ENCODE data around the gene PSMA5.

The PSMA5 gene

GRCh38 chr1:109367626-109368025 is 58.6 kb downstream of the PSMA5 start:
- DNase-seq (ENCODE audit: low spot score), result no peak

- DNase-seq (ENCODE audit: low spot score), result no peak
These were observed 60.5 kb downstream of the PSMA5 start for GRCh38 chr1:109365642-109366204.

GRCh38 chr1:109361649-109362048 is 64.6 kb downstream of the PSMA5 start:
- no peak for DNase-seq (ENCODE audit: low spot score)

GRCh38 chr1:109361069-109361468 is 65.2 kb downstream of the PSMA5 start:
- DNase-seq (ENCODE audit: low spot score), result no peak

GRCh38 chr1:109357616-109358015 is 68.6 kb downstream of the PSMA5 start:
- DNase-seq (ENCODE audit: low spot score), result no peak

- no peak for DNase-seq (ENCODE audit: low spot score)
These were observed 69.3 kb downstream of the PSMA5 start for GRCh38 chr1:109356915-109357314.

GRCh38 chr1:109356505-109356904 is 69.7 kb downstream of the PSMA5 start:
- no peak for DNase-seq (ENCODE audit: low spot score)

GRCh38 chr1:109354929-109355328 is 71.3 kb downstream of the PSMA5 start:
- DNase-seq (ENCODE audit: low spot score), result no peak

- no peak for DNase-seq (ENCODE audit: low spot score)
These were observed 74.8 kb downstream of the PSMA5 start for GRCh38 chr1:109351457-109351856.

- no peak for DNase-seq (ENCODE audit: low spot score)
These were observed 75.6 kb downstream of the PSMA5 start for GRCh38 chr1:109350655-109351054.

- DNase-seq (ENCODE audit: low spot score), result peak; percentile 57
These were observed 76.1 kb downstream of the PSMA5 start for GRCh38 chr1:109350182-109350581.
